Measurements from ENCODE around the gene PIP5K1C. TPM values are rescaled to one million over a fixed set of nuclear protein-coding genes. Genes with fewer than 3 reads are reported as not detected.
"Not testable (repeated sequence)": the region's sequence is repeated elsewhere in the genome, so short reads cannot be mapped to it uniquely, and the experiment has no call there.

PIP5K1C gene
- total RNA-seq, 1 experiment from 2014 or later: 2.8 TPM

DNA sequence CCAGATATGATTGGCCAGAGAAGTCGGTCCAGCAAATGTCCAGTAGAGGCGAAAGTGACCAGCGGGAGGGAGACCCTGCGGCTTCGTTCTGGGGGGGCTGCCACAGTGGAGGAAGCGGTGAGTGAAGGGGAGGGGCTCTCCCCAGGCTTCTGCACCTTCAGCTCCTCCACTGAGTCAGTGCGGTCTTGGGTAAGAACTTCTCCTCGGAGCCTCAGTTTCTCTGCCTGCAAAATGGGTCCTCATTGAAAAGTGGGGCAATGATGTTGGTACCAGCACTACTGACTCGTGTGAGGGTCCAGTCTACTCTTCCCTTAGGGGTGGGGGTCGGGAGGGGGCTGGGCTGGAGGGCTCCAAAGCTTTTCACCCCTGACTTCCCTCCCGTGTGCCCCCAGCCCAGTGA is 110.8 kb downstream of the PIP5K1C start:
- H3K4me3 ChIP-seq: no peak overlapping the region
- no peaks in the 10 kb centered on the region for H3K36me3 ChIP-seq
- 0 out of 2 replicates have a peak, but pooled peaks cover 4% of the 10 kb centered on the region for H3K27me3 ChIP-seq
- no peak for DNase-seq
- H3K9me3 ChIP-seq: no peaks in the 10 kb centered on the region

DNA sequence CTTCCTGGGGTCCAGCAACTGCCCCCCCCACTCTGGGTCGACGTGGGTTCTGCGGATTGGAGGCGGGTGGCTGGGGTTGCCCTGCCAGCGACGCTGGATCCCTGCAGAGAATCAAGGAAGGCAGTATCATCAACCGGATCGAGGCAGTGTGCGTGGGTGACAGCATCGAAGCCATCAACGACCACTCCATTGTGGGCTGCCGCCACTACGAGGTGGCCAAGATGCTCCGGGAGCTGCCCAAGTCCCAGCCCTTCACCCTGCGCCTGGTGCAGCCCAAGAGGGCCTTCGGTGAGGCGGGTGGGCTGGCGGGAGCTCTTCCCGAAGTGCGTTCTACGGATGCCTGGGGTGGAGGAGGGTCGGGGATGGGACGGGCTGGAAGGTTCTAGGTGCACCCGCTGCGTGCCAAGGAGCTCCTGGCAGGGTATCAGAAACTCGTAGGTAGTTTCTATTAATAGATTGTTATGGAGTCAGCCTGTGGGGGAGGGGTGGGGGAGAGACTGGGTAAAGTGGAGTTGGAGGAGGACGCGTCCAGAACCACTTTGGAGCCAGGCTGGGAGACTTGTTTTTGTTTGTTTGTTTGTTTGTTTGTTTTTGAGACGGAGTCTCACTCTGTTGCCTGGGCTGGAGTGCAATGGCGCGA is 113.4 kb downstream of the PIP5K1C start:
- Histone ChIP-seq H3K27me3 (0 out of 2 replicates have a peak, but pooled peaks cover 4% of the 10 kb centered on the region), H3K9me3 (no peaks in the 10 kb centered on the region), H3K36me3 (no peaks in the 10 kb centered on the region), H3K4me3 (no peak overlapping the region)
- no peak for DNase-seq

DNA sequence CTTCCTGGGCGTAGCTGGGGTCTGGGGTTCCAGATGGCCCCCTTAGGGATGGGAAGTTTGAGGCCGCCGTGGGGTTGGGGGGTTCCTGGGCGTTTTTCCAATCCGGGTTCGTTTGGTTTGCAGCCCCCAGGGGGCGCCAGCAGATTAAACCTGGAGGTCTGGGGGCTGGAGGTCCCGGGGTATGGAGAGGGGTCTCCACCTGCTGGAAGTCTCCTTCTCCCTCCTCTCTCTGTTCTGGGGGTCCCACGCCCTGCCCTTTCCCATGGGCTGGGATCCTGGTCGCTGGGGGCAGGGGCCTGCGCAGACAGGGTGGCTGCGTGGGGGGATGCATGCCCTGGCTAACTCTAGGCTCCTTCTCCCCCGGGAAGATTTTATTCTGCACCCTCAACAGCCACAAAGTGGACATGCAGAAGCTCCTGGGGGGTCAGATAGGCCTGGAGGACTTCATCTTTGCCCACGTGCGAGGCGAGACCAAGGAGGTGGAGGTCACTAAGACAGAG is 114.1 kb downstream of the PIP5K1C start:
- DNase-seq: no peak
- no peak overlapping the region for H3K4me3 ChIP-seq
- no peaks in the 10 kb centered on the region for H3K9me3 ChIP-seq
- H3K27me3 ChIP-seq: 0 out of 2 replicates have a peak, but pooled peaks cover 4% of the 10 kb centered on the region
- H3K36me3 ChIP-seq: no peaks in the 10 kb centered on the region

DNA sequence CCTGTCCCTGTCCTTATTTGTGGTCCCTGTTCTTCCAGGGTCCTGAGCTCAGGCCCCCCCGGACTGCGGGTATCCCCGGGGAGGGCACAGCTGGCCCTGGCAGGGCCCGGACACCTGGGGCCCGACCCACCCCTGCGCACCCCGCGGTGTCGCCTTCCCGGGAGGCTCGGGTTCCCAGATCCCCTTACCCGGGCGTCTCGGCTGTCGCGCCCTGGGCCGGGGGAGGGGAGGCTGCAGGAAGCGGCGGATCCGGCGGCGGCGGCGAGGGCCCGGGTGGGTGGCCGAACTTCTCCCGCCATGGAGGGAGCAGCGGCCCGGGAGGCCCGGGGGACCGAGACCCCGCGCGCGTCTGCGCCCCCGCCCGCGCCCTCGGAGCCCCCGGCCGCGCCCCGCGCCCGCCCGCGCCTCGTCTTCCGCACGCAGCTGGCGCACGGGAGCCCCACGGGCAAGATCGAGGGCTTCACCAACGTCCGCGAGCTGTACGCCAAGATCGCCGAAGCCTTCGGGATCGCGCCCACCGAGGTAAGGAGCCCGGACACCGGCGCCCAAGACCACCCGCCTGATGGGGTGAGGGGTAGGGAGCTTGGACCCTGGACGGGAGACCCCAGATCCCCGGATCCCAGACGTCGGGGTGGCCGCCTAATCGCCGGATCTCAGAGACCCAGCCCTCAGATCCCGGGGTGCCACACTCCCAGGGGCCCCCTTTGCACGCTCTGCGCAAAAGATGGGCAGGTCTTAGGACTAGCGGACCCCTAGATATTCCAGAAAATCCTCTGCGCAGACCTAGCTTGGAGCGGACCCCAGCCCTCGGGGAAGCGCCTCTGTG is 114.8 kb downstream of the PIP5K1C start, which contains the start of gene GIPC3:
TSS of gene GIPC3 (plus strand) at position 178 of the 826 bp plus-strand sequence. CDS start at position 298, 120 bp downstream.
- DNase-seq: no peak
- Histone ChIP-seq H3K36me3 (no peaks in the 10 kb centered on the region), H3K27me3 (0 out of 2 replicates have a peak, but pooled peaks cover 4% of the 10 kb centered on the region), H3K4me3 (no peak within 1 kb of the TSS), H3K9me3 (no peaks in the 10 kb centered on the region)

DNA sequence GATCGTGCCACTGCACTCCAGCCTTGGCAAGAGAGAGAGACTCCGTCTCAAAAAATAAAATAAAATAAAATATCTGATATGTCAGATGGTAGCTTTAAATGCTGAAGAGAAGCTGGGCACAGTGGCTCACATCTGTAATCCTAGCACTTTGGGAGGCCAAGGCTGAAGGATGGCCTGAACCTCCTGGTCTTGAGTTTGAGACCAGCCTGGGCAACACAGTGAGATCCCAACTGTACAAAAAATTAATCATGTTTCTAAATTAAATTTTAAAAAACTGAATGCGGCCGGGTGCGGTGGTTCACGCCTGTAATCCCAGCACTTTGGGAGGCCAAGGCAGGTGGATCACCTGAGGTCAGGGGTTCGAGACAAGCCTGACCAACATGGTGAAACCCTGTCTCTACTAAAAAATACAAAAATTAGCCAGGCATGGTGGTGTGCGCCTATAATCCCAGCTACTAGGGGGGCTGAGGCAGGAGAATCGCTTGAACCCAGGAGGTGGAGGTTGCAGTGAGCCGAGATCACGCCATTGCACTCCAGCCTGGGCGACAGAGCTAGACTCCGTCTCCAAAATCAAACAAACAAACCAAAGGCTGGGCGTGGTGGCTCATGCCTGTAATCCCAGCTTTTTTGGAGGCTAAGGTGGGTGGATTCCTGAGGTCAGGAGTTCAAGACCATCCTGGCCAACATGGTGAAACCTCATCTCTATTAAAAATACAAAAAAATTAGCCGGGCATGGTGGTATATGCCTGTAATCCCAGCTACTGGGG is 116.0 kb downstream of the PIP5K1C start:
- not testable (repeated sequence) for H3K9me3 ChIP-seq, H3K4me3 ChIP-seq, DNase-seq, H3K27me3 ChIP-seq, H3K36me3 ChIP-seq

DNA sequence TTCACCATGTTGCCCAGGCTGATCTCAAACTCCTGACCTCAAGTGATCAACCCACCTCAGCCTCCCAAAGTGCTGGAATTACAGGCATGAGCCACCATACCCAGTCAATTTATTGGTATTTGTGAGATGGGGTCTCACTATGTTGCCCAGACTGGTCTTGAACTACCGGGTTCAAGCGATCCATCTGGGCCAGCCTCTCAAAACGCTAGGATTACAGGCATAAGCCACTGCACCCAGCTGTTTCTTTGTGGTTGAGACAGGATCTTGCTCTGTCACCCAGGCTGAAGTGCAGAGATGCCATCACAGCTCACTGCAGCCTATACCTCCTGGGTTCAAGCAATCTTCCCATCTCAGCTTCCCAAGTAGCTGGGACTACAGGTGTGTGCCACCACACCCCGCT is 118.5 kb downstream of the PIP5K1C start:
- not testable (repeated sequence) for H3K36me3 ChIP-seq, H3K4me3 ChIP-seq, H3K27me3 ChIP-seq, DNase-seq, H3K9me3 ChIP-seq

Other genes starting within 250 kb of the PIP5K1C start
- gene SMIM24, start 219.9 kb downstream of the PIP5K1C start, total RNA-seq (2014; rRNA removed; shearing (Covaris generic); ENCODE audit: low replicate concordance): not detected in 2 replicates
- gene SMIM44, start 217.0 kb downstream of the PIP5K1C start, total RNA-seq (2014; rRNA removed; shearing (Covaris generic); ENCODE audit: low replicate concordance): not detected in 2 replicates
- gene DOHH, start 199.8 kb downstream of the PIP5K1C start, total RNA-seq (2014; rRNA removed; shearing (Covaris generic); ENCODE audit: low replicate concordance): 20.8 and 34.5 TPM in 2 replicates
- gene FZR1, start 194.2 kb downstream of the PIP5K1C start, total RNA-seq (2014; rRNA removed; shearing (Covaris generic); ENCODE audit: low replicate concordance): 20.8 and 31.1 TPM in 2 replicates
- gene TEKTIP1, start 161.3 kb downstream of the PIP5K1C start, total RNA-seq (2014; rRNA removed; shearing (Covaris generic); ENCODE audit: low replicate concordance): not detected in 2 replicates
- gene MFSD12, start 142.9 kb downstream of the PIP5K1C start, total RNA-seq (2014; rRNA removed; shearing (Covaris generic); ENCODE audit: low replicate concordance): 17.6 and 26.4 TPM in 2 replicates
- 42.5 and 43.5 TPM in 2 replicates for gene HMG20B, start 127.5 kb downstream of the PIP5K1C start, total RNA-seq (2014; rRNA removed; shearing (Covaris generic); ENCODE audit: low replicate concordance)
- not detected in 2 replicates for gene GIPC3, start 115.0 kb downstream of the PIP5K1C start, total RNA-seq (2014; rRNA removed; shearing (Covaris generic); ENCODE audit: low replicate concordance)
- 1.9 and 2.1 TPM in 2 replicates for gene TBXA2R, start 93.6 kb downstream of the PIP5K1C start, total RNA-seq (2014; rRNA removed; shearing (Covaris generic); ENCODE audit: low replicate concordance)
- 13.1 and 25.3 TPM in 2 replicates for gene CACTIN, start 73.7 kb downstream of the PIP5K1C start, total RNA-seq (2014; rRNA removed; shearing (Covaris generic); ENCODE audit: low replicate concordance)
- gene TJP3, start 7.9 kb upstream of the PIP5K1C start, total RNA-seq (2014; rRNA removed; shearing (Covaris generic); ENCODE audit: low replicate concordance): not detected in 2 replicates
- 1.4 and 10.1 TPM in 2 replicates for gene APBA3, start 61.2 kb upstream of the PIP5K1C start, total RNA-seq (2014; rRNA removed; shearing (Covaris generic); ENCODE audit: low replicate concordance)
- 47.0 and 55.4 TPM in 2 replicates for gene MRPL54, start 62.2 kb upstream of the PIP5K1C start, total RNA-seq (2014; rRNA removed; shearing (Covaris generic); ENCODE audit: low replicate concordance)
- gene RAX2, start 71.8 kb upstream of the PIP5K1C start, total RNA-seq (2014; rRNA removed; shearing (Covaris generic); ENCODE audit: low replicate concordance): not detected in 2 replicates
- 0.69 and 3.9 TPM in 2 replicates for gene MATK, start 85.9 kb upstream of the PIP5K1C start, total RNA-seq (2014; rRNA removed; shearing (Covaris generic); ENCODE audit: low replicate concordance)
- not detected in 2 replicates for gene ZFR2, start 168.6 kb upstream of the PIP5K1C start, total RNA-seq (2014; rRNA removed; shearing (Covaris generic); ENCODE audit: low replicate concordance)
- gene ATCAY, start 180.2 kb upstream of the PIP5K1C start, total RNA-seq (2014; rRNA removed; shearing (Covaris generic); ENCODE audit: low replicate concordance): not detected in 2 replicates
- gene NMRK2, start 232.6 kb upstream of the PIP5K1C start, total RNA-seq (2014; rRNA removed; shearing (Covaris generic); ENCODE audit: low replicate concordance): not detected in 2 replicates